ENCODE results near the gene SHOC1.
"Not testable (repeated sequence)": the region's sequence is repeated elsewhere in the genome, so short reads cannot be mapped to it uniquely, and the experiment has no call there.

Gene SHOC1

GRCh38 chr9:111805262-111805661, 10.5 kb upstream of the SHOC1 start:
- Histone ChIP-seq H3K4me3 (ENCODE audit: low read depth, low read length) (no peak overlapping the region), H3K4me1 (ENCODE audit: control insufficient read depth, insufficient read depth, low read length) (no peaks in the 10 kb centered on the region), H3K9ac (ENCODE audit: low read depth, low read length) (no peak overlapping the region), H3K27me3 (ENCODE audit: control insufficient read depth, insufficient read depth, low read length) (no peaks in the 10 kb centered on the region), H3K9me3 (ENCODE audit: control insufficient read depth, insufficient read depth, low read length) (no peaks in the 10 kb centered on the region), H3K27ac (ENCODE audit: low read depth, low read length) (no peak overlapping the region), H3K36me3 (ENCODE audit: control insufficient read depth, insufficient read depth, low read length) (no peaks in the 10 kb centered on the region)

- H3K27me3 ChIP-seq (ENCODE audit: control insufficient read depth, insufficient read depth, low read length): no peaks in the 10 kb centered on the region
- no peaks in the 10 kb centered on the region for H3K9me3 ChIP-seq (ENCODE audit: control insufficient read depth, insufficient read depth, low read length)
- no peak overlapping the region for H3K4me3 ChIP-seq (ENCODE audit: low read depth, low read length)
- H3K27ac ChIP-seq (ENCODE audit: low read depth, low read length): no peak overlapping the region
- H3K9ac ChIP-seq (ENCODE audit: low read depth, low read length): no peak overlapping the region
- H3K36me3 ChIP-seq (ENCODE audit: control insufficient read depth, insufficient read depth, low read length): no peaks in the 10 kb centered on the region
- H3K4me1 ChIP-seq (ENCODE audit: control insufficient read depth, insufficient read depth, low read length): no peaks in the 10 kb centered on the region
Observed at GRCh38 chr9:111804636-111805035, 9.9 kb upstream of the SHOC1 start.

- Histone ChIP-seq H3K4me3 (ENCODE audit: low read depth, low read length) (no peak overlapping the region), H3K36me3 (ENCODE audit: control insufficient read depth, insufficient read depth, low read length) (no peaks in the 10 kb centered on the region), H3K27me3 (ENCODE audit: control insufficient read depth, insufficient read depth, low read length) (no peaks in the 10 kb centered on the region), H3K27ac (ENCODE audit: low read depth, low read length) (no peak overlapping the region), H3K9me3 (ENCODE audit: control insufficient read depth, insufficient read depth, low read length) (no peaks in the 10 kb centered on the region), H3K9ac (ENCODE audit: low read depth, low read length) (no peak overlapping the region), H3K4me1 (ENCODE audit: control insufficient read depth, insufficient read depth, low read length) (no peaks in the 10 kb centered on the region)
Observed at GRCh38 chr9:111803924-111804323, 9.2 kb upstream of the SHOC1 start.

- Histone ChIP-seq H3K27me3 (ENCODE audit: control insufficient read depth, insufficient read depth, low read length) (no peaks in the 10 kb centered on the region), H3K4me1 (ENCODE audit: control insufficient read depth, insufficient read depth, low read length) (no peaks in the 10 kb centered on the region), H3K9me3 (ENCODE audit: control insufficient read depth, insufficient read depth, low read length) (no peaks in the 10 kb centered on the region), H3K9ac (ENCODE audit: low read depth, low read length) (no peak overlapping the region), H3K4me3 (ENCODE audit: low read depth, low read length) (no peak overlapping the region), H3K36me3 (ENCODE audit: control insufficient read depth, insufficient read depth, low read length) (no peaks in the 10 kb centered on the region), H3K27ac (ENCODE audit: low read depth, low read length) (no peak overlapping the region)
Observed at GRCh38 chr9:111799915-111800526, 5.3 kb upstream of the SHOC1 start.

GRCh38 chr9:111799506-111799905, 4.8 kb upstream of the SHOC1 start:
- H3K9ac ChIP-seq (ENCODE audit: low read depth, low read length): no peak overlapping the region
- no peak overlapping the region for H3K27ac ChIP-seq (ENCODE audit: low read depth, low read length)
- no peaks in the 10 kb centered on the region for H3K9me3 ChIP-seq (ENCODE audit: control insufficient read depth, insufficient read depth, low read length)
- H3K4me1 ChIP-seq (ENCODE audit: control insufficient read depth, insufficient read depth, low read length): no peaks in the 10 kb centered on the region
- no peaks in the 10 kb centered on the region for H3K36me3 ChIP-seq (ENCODE audit: control insufficient read depth, insufficient read depth, low read length)
- H3K27me3 ChIP-seq (ENCODE audit: control insufficient read depth, insufficient read depth, low read length): no peaks in the 10 kb centered on the region
- H3K4me3 ChIP-seq (ENCODE audit: low read depth, low read length): no peak overlapping the region

- Histone ChIP-seq H3K9me3 (ENCODE audit: control insufficient read depth, insufficient read depth, low read length) (no peaks in the 10 kb centered on the region), H3K9ac (ENCODE audit: low read depth, low read length) (no peak overlapping the region), H3K4me3 (ENCODE audit: low read depth, low read length) (no peak overlapping the region), H3K27ac (ENCODE audit: low read depth, low read length) (no peak overlapping the region), H3K4me1 (ENCODE audit: control insufficient read depth, insufficient read depth, low read length) (no peaks in the 10 kb centered on the region), H3K27me3 (ENCODE audit: control insufficient read depth, insufficient read depth, low read length) (no peaks in the 10 kb centered on the region), H3K36me3 (ENCODE audit: control insufficient read depth, insufficient read depth, low read length) (no peaks in the 10 kb centered on the region)
Observed at GRCh38 chr9:111798786-111799185, 4.0 kb upstream of the SHOC1 start.

GRCh38 chr9:111795557-111795839, 761 bp upstream of the SHOC1 start:
- Histone ChIP-seq H3K4me1 (ENCODE audit: control insufficient read depth, insufficient read depth, low read length) (no peaks in the 10 kb centered on the region), H3K9me3 (ENCODE audit: control insufficient read depth, insufficient read depth, low read length) (no peaks in the 10 kb centered on the region), H3K27me3 (ENCODE audit: control insufficient read depth, insufficient read depth, low read length) (no peaks in the 10 kb centered on the region), H3K27ac (ENCODE audit: low read depth, low read length) (no peak overlapping the region), H3K36me3 (ENCODE audit: control insufficient read depth, insufficient read depth, low read length) (no peaks in the 10 kb centered on the region), H3K9ac (ENCODE audit: low read depth, low read length) (no peak overlapping the region), H3K4me3 (ENCODE audit: low read depth, low read length) (no peak overlapping the region)

- not testable (repeated sequence) for H3K27ac ChIP-seq (ENCODE audit: low read depth, low read length); H3K4me1 ChIP-seq (ENCODE audit: control insufficient read depth, insufficient read depth, low read length); H3K27me3 ChIP-seq (ENCODE audit: control insufficient read depth, insufficient read depth, low read length); H3K36me3 ChIP-seq (ENCODE audit: control insufficient read depth, insufficient read depth, low read length); H3K9ac ChIP-seq (ENCODE audit: low read depth, low read length); H3K4me3 ChIP-seq (ENCODE audit: low read depth, low read length); H3K9me3 ChIP-seq (ENCODE audit: control insufficient read depth, insufficient read depth, low read length)
Observed at GRCh38 chr9:111791821-111792220, 2.9 kb downstream of the SHOC1 start.

GRCh38 chr9:111789881-111790280, 4.9 kb downstream of the SHOC1 start:
- Histone ChIP-seq H3K4me1 (ENCODE audit: control insufficient read depth, insufficient read depth, low read length) (no peaks in the 10 kb centered on the region), H3K36me3 (ENCODE audit: control insufficient read depth, insufficient read depth, low read length) (no peaks in the 10 kb centered on the region), H3K4me3 (ENCODE audit: low read depth, low read length) (no peak overlapping the region), H3K9ac (ENCODE audit: low read depth, low read length) (no peak overlapping the region), H3K27me3 (ENCODE audit: control insufficient read depth, insufficient read depth, low read length) (no peaks in the 10 kb centered on the region), H3K27ac (ENCODE audit: low read depth, low read length) (no peak overlapping the region), H3K9me3 (ENCODE audit: control insufficient read depth, insufficient read depth, low read length) (no peaks in the 10 kb centered on the region)

GRCh38 chr9:111783857-111784256, 10.9 kb downstream of the SHOC1 start:
- no peak overlapping the region for H3K4me3 ChIP-seq (ENCODE audit: low read depth, low read length)
- no peak overlapping the region for H3K9ac ChIP-seq (ENCODE audit: low read depth, low read length)
- H3K4me1 ChIP-seq (ENCODE audit: control insufficient read depth, insufficient read depth, low read length): no peaks in the 10 kb centered on the region
- H3K27me3 ChIP-seq (ENCODE audit: control insufficient read depth, insufficient read depth, low read length): no peaks in the 10 kb centered on the region
- H3K36me3 ChIP-seq (ENCODE audit: control insufficient read depth, insufficient read depth, low read length): no peaks in the 10 kb centered on the region
- H3K9me3 ChIP-seq (ENCODE audit: control insufficient read depth, insufficient read depth, low read length): no peaks in the 10 kb centered on the region
- no peak overlapping the region for H3K27ac ChIP-seq (ENCODE audit: low read depth, low read length)

- Histone ChIP-seq H3K9me3 (ENCODE audit: control insufficient read depth, insufficient read depth, low read length) (no peaks in the 10 kb centered on the region), H3K27me3 (ENCODE audit: control insufficient read depth, insufficient read depth, low read length) (no peaks in the 10 kb centered on the region), H3K4me3 (ENCODE audit: low read depth, low read length) (no peak overlapping the region), H3K9ac (ENCODE audit: low read depth, low read length) (no peak overlapping the region), H3K36me3 (ENCODE audit: control insufficient read depth, insufficient read depth, low read length) (no peaks in the 10 kb centered on the region), H3K4me1 (ENCODE audit: control insufficient read depth, insufficient read depth, low read length) (no peaks in the 10 kb centered on the region), H3K27ac (ENCODE audit: low read depth, low read length) (no peak overlapping the region)
Observed at GRCh38 chr9:111783424-111783823, 11.3 kb downstream of the SHOC1 start.

GRCh38 chr9:111766066-111766465, 28.7 kb downstream of the SHOC1 start:
- no peaks in the 10 kb centered on the region for H3K9me3 ChIP-seq (ENCODE audit: control insufficient read depth, insufficient read depth, low read length)
- no peak overlapping the region for H3K4me3 ChIP-seq (ENCODE audit: low read depth, low read length)
- no peak overlapping the region for H3K9ac ChIP-seq (ENCODE audit: low read depth, low read length)

More at GRCh38 chr9:111766066-111766465, 28.7 kb downstream of the SHOC1 start:
- H3K27ac ChIP-seq (ENCODE audit: low read depth, low read length): no peak overlapping the region
- no peaks in the 10 kb centered on the region for H3K27me3 ChIP-seq (ENCODE audit: control insufficient read depth, insufficient read depth, low read length)
- H3K4me1 ChIP-seq (ENCODE audit: control insufficient read depth, insufficient read depth, low read length): no peaks in the 10 kb centered on the region
- H3K36me3 ChIP-seq (ENCODE audit: control insufficient read depth, insufficient read depth, low read length): no peaks in the 10 kb centered on the region

Measured in HUES48 (cell line).